GM23338 (cell line): Measurements from ENCODE around the gene FAM193B. TPM values are rescaled to one million over a fixed set of nuclear protein-coding genes. Genes with fewer than 3 reads are reported as not detected.

Source experiments
- ATAC-seq: fragments of 200-7000 bp; cut with Tn5 transposase; 3 replicates; pipeline ENCODE4 v1.9.1; 2020
- DNase-seq: peaks from one replicate; pipeline ENCODE4 v3.0.0-alpha.2; 2015; ENCODE audit warnings: low spot score
- H2AFZ ChIP-seq: fragments of 200-600 bp; sonication (generic); 2 replicates; pipeline ENCODE4 v1.8.0; 2016; ENCODE audit warnings: antibody characterized with exemption, mild to moderate bottlenecking, moderate library complexity
- H3F3A ChIP-seq: fragments of 200-600 bp; sonication (generic); replicated peaks from 2 replicates; pipeline ENCODE4 v1.8.0; 2017; ENCODE audit warnings: antibody characterized with exemption, mixed run types, low read depth
- H3K27ac ChIP-seq: fragments of 200-600 bp; sonication (generic); 2 replicates; pipeline ENCODE4 v1.6.1; 2016; ENCODE audit warnings: low read depth
- H3K27me3 ChIP-seq: fragments of 200-600 bp; sonication (generic); 2 replicates; pipeline ENCODE4 v1.8.0; 2016; ENCODE audit warnings: mild to moderate bottlenecking, mixed run types, moderate library complexity; ENCODE audit not compliant: insufficient read depth
- H3K36me3 ChIP-seq: fragments of 200-600 bp; sonication (generic); 2 replicates; pipeline ENCODE4 v1.8.0; 2016; ENCODE audit warnings: mild to moderate bottlenecking; ENCODE audit not compliant: insufficient read depth
- H3K4me1 ChIP-seq: fragments of 200-600 bp; sonication (generic); 2 replicates; pipeline ENCODE4 v1.8.0; 2016; ENCODE audit warnings: mild to moderate bottlenecking, moderate library complexity; ENCODE audit not compliant: insufficient read depth
- H3K4me2 ChIP-seq: fragments of 200-600 bp; sonication (generic); 2 replicates; pipeline ENCODE4 v1.7.1; 2017; ENCODE audit warnings: mixed run types
- H3K4me3 ChIP-seq: fragments of 200-600 bp; sonication (generic); 2 replicates; pipeline ENCODE4 v1.6.1; 2016; ENCODE audit warnings: mixed run types
- H3K79me2 ChIP-seq: fragments of 200-600 bp; sonication (generic); replicated peaks from 2 replicates; pipeline ENCODE4 v1.8.0; 2017; ENCODE audit warnings: mild to moderate bottlenecking; ENCODE audit not compliant: insufficient read depth
- H3K9me2 ChIP-seq: fragments of 200-600 bp; sonication (generic); 2 replicates; pipeline ENCODE4 v1.8.0; 2017; ENCODE audit not compliant: insufficient read depth
- H4K20me1 ChIP-seq: fragments of 200-600 bp; sonication (generic); replicated peaks from 2 replicates; pipeline ENCODE4 v1.8.0; 2017; ENCODE audit warnings: mild to moderate bottlenecking; ENCODE audit not compliant: insufficient read depth
- H3K27ac Mint-ChIP-seq: 2 replicates; pipeline ENCODE4 v1.8.0; 2020; ENCODE audit warnings: inconsistent platforms, mild to moderate bottlenecking, moderate library complexity, mixed read lengths
- H3K27me3 Mint-ChIP-seq: 3 replicates; pipeline ENCODE4 v1.8.0; 2022; ENCODE audit warnings: low read depth, mild to moderate bottlenecking, moderate library complexity, mixed read lengths, inconsistent platforms; ENCODE audit not compliant: insufficient read depth, poor library complexity
- H3K36me3 Mint-ChIP-seq: 3 replicates; pipeline ENCODE4 v1.8.0; 2021; ENCODE audit warnings: low read depth, mild to moderate bottlenecking, inconsistent platforms, moderate library complexity, mixed read lengths
- H3K4me1 Mint-ChIP-seq: 3 replicates; pipeline ENCODE4 v1.8.0; 2020; ENCODE audit warnings: mild to moderate bottlenecking, inconsistent platforms, mixed read lengths
- H3K4me3 Mint-ChIP-seq: 3 replicates; pipeline ENCODE4 v1.8.0; 2021; ENCODE audit warnings: moderate library complexity, mild to moderate bottlenecking, inconsistent platforms, mixed read lengths
- H3K9me3 Mint-ChIP-seq: 3 replicates; pipeline ENCODE4 v1.8.0; 2020; ENCODE audit warnings: moderate library complexity, mild to moderate bottlenecking, inconsistent platforms, mixed read lengths
- CREB1 ChIP-seq: fragments of 250-450 bp; sonication (Bioruptor Pico); IDR thresholded peaks from 2 replicates; pipeline ENCODE4 v1.5.0; 2020; ENCODE audit warnings: low read depth, mild to moderate bottlenecking, moderate library complexity
- CTCF ChIP-seq, 2 experiments: fragments of 200-600 bp in 1 of 2; sonication (generic) in 1 of 2; conservative IDR thresholded peaks; 2 replicates each; pipeline versions ENCODE4 v1.5.1 to v1.6.1; 2016 to 2017; ENCODE audit warnings: antibody characterized with exemption in 2 of 2, low read depth in 2 of 2, mild to moderate bottlenecking in 2 of 2, moderate library complexity in 1 of 2
- ETS1 ChIP-seq: IDR thresholded peaks from 2 replicates; pipeline ENCODE4 v1.6.1; 2016; ENCODE audit warnings: antibody characterized with exemption
- EZH2 ChIP-seq: fragments of 200-600 bp; sonication (generic); IDR thresholded peaks from one replicate; pipeline ENCODE4 v1.8.0; 2017; ENCODE audit warnings: antibody characterized with exemption, mild to moderate bottlenecking, low read depth; ENCODE audit not compliant: unreplicated experiment
- EZH2phosphoT487 ChIP-seq: fragments of 200-600 bp; sonication (generic); IDR thresholded peaks from one replicate; pipeline ENCODE4 v1.8.1; 2018; ENCODE audit warnings: antibody characterized with exemption; ENCODE audit not compliant: unreplicated experiment
- JUNB ChIP-seq: IDR thresholded peaks from one replicate; pipeline ENCODE4 v1.6.1; 2016; ENCODE audit warnings: antibody characterized with exemption; ENCODE audit not compliant: unreplicated experiment
- NANOG ChIP-seq: IDR thresholded peaks from 2 replicates; pipeline ENCODE4 v1.6.1; 2016; ENCODE audit warnings: antibody characterized with exemption, borderline replicate concordance
- POLR2AphosphoS5 ChIP-seq: IDR thresholded peaks from 2 replicates; pipeline ENCODE4 v1.6.1; 2016; ENCODE audit warnings: antibody characterized with exemption, low read depth
- REST ChIP-seq: IDR thresholded peaks from one replicate; pipeline ENCODE4 v1.6.1; 2018; ENCODE audit warnings: antibody characterized with exemption; ENCODE audit not compliant: unreplicated experiment
- STAT1 ChIP-seq: IDR thresholded peaks from one replicate; pipeline ENCODE4 v1.6.1; 2016; ENCODE audit warnings: antibody characterized with exemption; ENCODE audit not compliant: unreplicated experiment
- ZNF114 ChIP-seq: fragments of 250-450 bp; sonication (Bioruptor Pico); IDR thresholded peaks from 2 replicates; pipeline ENCODE4 v1.5.0; 2020; ENCODE audit warnings: mild to moderate bottlenecking, moderate library complexity
- ZNF331 ChIP-seq: fragments of 250-450 bp; sonication (Bioruptor Pico); IDR thresholded peaks from 2 replicates; pipeline ENCODE4 v1.5.0; 2020; ENCODE audit warnings: low read depth, mild to moderate bottlenecking, moderate library complexity
- ZNF462 ChIP-seq: fragments of 250-450 bp; sonication (Bioruptor Pico); IDR thresholded peaks from 2 replicates; pipeline ENCODE4 v1.5.0; 2020; ENCODE audit warnings: mild to moderate bottlenecking, moderate library complexity
- polyA plus RNA-seq: library from polyadenylated mRNA; unstranded; fragments of >200 nt; fragmentation: Nextera tagmentation; extraction: Ambion mirVana; gene quantifications from 2 replicates; pipeline ENCODE4 v1.2.1, GENCODE V29; 2016
- total RNA-seq: library from RNA; depleted of rRNA; stranded (reverse); fragments of >200 nt; shearing (Covaris generic); gene quantifications from 2 replicates; pipeline ENCODE4 v1.2.3, GENCODE V29; 2014

The FAM193B gene
- total and polyA plus RNA-seq, 2 experiments from 2014 or later, result 44.4 to 58.6 TPM

GRCh38 chr5:177603631-177604030, 49.3 kb upstream of the FAM193B start:
- Histone ChIP-seq H4K20me1 (peaks cover 6% of the 10 kb centered on the region; the same call in 1 of the 2 replicates), H3K79me2 (peaks cover 5% of the 10 kb centered on the region; the same call in 1 of the 2 replicates), H3K27ac (no peak overlapping the region), H3K9me2 (no peaks in the 10 kb centered on the region), H3K4me2 (no peak overlapping the region), H3K4me1 (peaks cover 14% of the 10 kb centered on the region), H3F3A (peaks cover 12% of the 10 kb centered on the region; the same call in 1 of the 2 replicates), H3K4me3 (no peak overlapping the region), H3K36me3 (no peaks in the 10 kb centered on the region), H2AFZ (no peak overlapping the region), H3K27me3 (peaks cover 7% of the 10 kb centered on the region; the same call in 1 of the 2 replicates)
- Mint-ChIP-seq H3K4me3 (no peak overlapping the region), H3K9me3 (peaks cover 2% of the 10 kb centered on the region; the same call in 1 of the 3 replicates), H3K4me1 (peaks cover 29% of the 10 kb centered on the region), H3K27me3 (peaks cover 18% of the 10 kb centered on the region), H3K27ac (no peak overlapping the region), H3K36me3 (peaks cover 8% of the 10 kb centered on the region; the same call in 1 of the 3 replicates)
- no peak for TF ChIP-seq STAT1
- TF ChIP-seq CREB1 (CRISPR knock-in tag), result no peak
- no peak for TF ChIP-seq POLR2AphosphoS5
- TF ChIP-seq REST, result no peak
- TF ChIP-seq ZNF331 (CRISPR knock-in tag), result no peak
- no peak for TF ChIP-seq NANOG
- TF ChIP-seq ZNF462 (CRISPR knock-in tag), result no peak
- no peak for TF ChIP-seq CTCF (conservative IDR thresholded peaks at IDR 0.05; ENCODE audit: low read depth in 2 of 2)
- TF ChIP-seq ETS1, result no peak
- TF ChIP-seq EZH2, result no peak
- no peak for TF ChIP-seq ZNF114 (CRISPR knock-in tag)
- TF ChIP-seq EZH2phosphoT487, result no peak
- TF ChIP-seq JUNB, result no peak
- no peak for ATAC-seq
- DNase-seq, result no peak
